ENCODE results near the gene TRIM68.

DNA sequence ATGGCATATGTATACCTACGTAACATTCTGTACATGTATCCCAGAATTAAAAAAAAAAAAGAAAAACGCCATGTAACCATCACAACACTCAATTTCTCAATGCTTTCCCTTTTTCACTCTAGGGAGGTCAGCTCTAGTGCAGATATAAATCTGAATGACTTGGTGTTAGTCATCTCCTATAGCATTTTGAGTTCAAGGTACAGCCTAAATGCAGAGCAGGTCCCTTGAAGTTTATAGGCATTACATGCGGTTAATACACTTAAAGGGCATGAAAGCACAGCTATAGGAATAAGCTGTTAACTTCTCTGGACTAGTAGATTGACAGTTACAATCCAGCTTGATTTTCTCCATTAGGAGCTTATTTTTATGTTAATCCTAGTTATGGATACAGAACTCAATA, 42.7 kb downstream of the TRIM68 start:
- TF ChIP-seq POLR2AphosphoS5 (IDR thresholded peaks at IDR 0.05; ENCODE audit: low read depth, low read length), result no peak
- no peak for TF ChIP-seq POLR2A (IDR thresholded peaks at IDR 0.05; ENCODE audit: low read depth, low read length)
- TF ChIP-seq SPI1 (IDR thresholded peaks at IDR 0.05; ENCODE audit: low read depth, low read length), result no peak
- TF ChIP-seq TAF1 (IDR thresholded peaks at IDR 0.05; ENCODE audit: low read depth, low read length), result no peak
- no peak for TF ChIP-seq PAX5 (IDR thresholded peaks at IDR 0.05; ENCODE audit: insufficient read depth, low read length, severe bottlenecking)

Data from GM12891 (cell line).